Mesothelial cell of epicardium (in vitro differentiated cells): Measurements from ENCODE around the gene RORB. TPM values are rescaled to one million over a fixed set of nuclear protein-coding genes. Genes with fewer than 3 reads are reported as not detected.
A peak's percentile ranks its signal among the peaks of the same experiment; 100 is the strongest.

Experiments used
- DNase-seq, 2 experiments: peaks; one replicate each; pipeline ENCODE4 v3.0.0; 2021; ENCODE audit warnings: low spot score in 2 of 2; ENCODE audit not compliant: unreplicated experiment in 2 of 2
- H3K27ac Mint-ChIP-seq: 2 replicates; pipeline ENCODE4 v1.8.0; 2021; ENCODE audit warnings: mixed read lengths
- H3K27me3 Mint-ChIP-seq: 2 replicates; pipeline ENCODE4 v1.8.0; 2021; ENCODE audit warnings: low read depth, mixed read lengths
- H3K36me3 Mint-ChIP-seq: 2 replicates; pipeline ENCODE4 v1.8.0; 2021; ENCODE audit warnings: mixed read lengths
- H3K4me1 Mint-ChIP-seq: 2 replicates; pipeline ENCODE4 v1.8.0; 2021; ENCODE audit warnings: mixed read lengths
- H3K4me3 Mint-ChIP-seq: 2 replicates; pipeline ENCODE4 v1.8.0; 2021; ENCODE audit warnings: mild to moderate bottlenecking, moderate library complexity, mixed read lengths
- H3K9me3 Mint-ChIP-seq: 2 replicates; pipeline ENCODE4 v1.8.0; 2021; ENCODE audit warnings: mixed read lengths
- CTCF ChIP-seq: fragments of 200-600 bp; sonication (generic); IDR thresholded peaks from one replicate; pipeline ENCODE4 v1.5.0; 2021; ENCODE audit warnings: antibody characterized with exemption; ENCODE audit not compliant: unreplicated experiment
- total RNA-seq: library from RNA; stranded (reverse); gene quantifications from 3 replicates; pipeline ENCODE4 v1.2.1, GENCODE V29; 2021

Gene RORB
- total RNA-seq, 1 donor from 2014 or later, result 0.38 TPM

GRCh38 chr9:74570879-74571512 is 73.9 kb downstream of the RORB start:
- peak; percentile 79 for TF ChIP-seq CTCF
- H3K27ac Mint-ChIP-seq, result no peak overlapping the region
- DNase-seq, result peak in 1 of 2 experiments; percentile 40
- no peaks in the 10 kb centered on the region for H3K9me3 Mint-ChIP-seq
- no peak overlapping the region for H3K4me3 Mint-ChIP-seq
- H3K36me3 Mint-ChIP-seq, result no peaks in the 10 kb centered on the region
- peaks cover 11% of the 10 kb centered on the region for H3K27me3 Mint-ChIP-seq
- peaks cover 2% of the 10 kb centered on the region for H3K4me1 Mint-ChIP-seq

- Mint-ChIP-seq H3K27me3 (peaks cover 12% of the 10 kb centered on the region), H3K4me3 (no peak overlapping the region), H3K4me1 (peaks cover 2% of the 10 kb centered on the region), H3K9me3 (no peaks in the 10 kb centered on the region), H3K36me3 (no peaks in the 10 kb centered on the region), H3K27ac (no peak overlapping the region)
- TF ChIP-seq CTCF, result no peak
- DNase-seq, result no peak
Measured at GRCh38 chr9:74573640-74574191, 76.6 kb downstream of the RORB start.

GRCh38 chr9:74576176-74576575 is 79.0 kb downstream of the RORB start:
- Mint-ChIP-seq H3K4me3 (no peak overlapping the region), H3K9me3 (no peaks in the 10 kb centered on the region), H3K27me3 (peaks cover 17% of the 10 kb centered on the region), H3K4me1 (no peaks in the 10 kb centered on the region), H3K27ac (no peak overlapping the region), H3K36me3 (no peaks in the 10 kb centered on the region)
- no peak for TF ChIP-seq CTCF
- no peak for DNase-seq

GRCh38 chr9:74577956-74578355 is 80.8 kb downstream of the RORB start:
- no peaks in the 10 kb centered on the region for H3K9me3 Mint-ChIP-seq
- H3K27ac Mint-ChIP-seq, result no peak overlapping the region
- no peaks in the 10 kb centered on the region for H3K36me3 Mint-ChIP-seq
- TF ChIP-seq CTCF, result peak; percentile 27
- H3K4me1 Mint-ChIP-seq, result no peaks in the 10 kb centered on the region
- H3K4me3 Mint-ChIP-seq, result no peak overlapping the region
- H3K27me3 Mint-ChIP-seq, result peaks cover 11% of the 10 kb centered on the region
- no peak for DNase-seq

GRCh38 chr9:74589576-74589975 is 92.4 kb downstream of the RORB start:
- no peaks in the 10 kb centered on the region for H3K9me3 Mint-ChIP-seq
- H3K4me1 Mint-ChIP-seq, result no peaks in the 10 kb centered on the region
- H3K27me3 Mint-ChIP-seq, result peaks cover 7% of the 10 kb centered on the region
- DNase-seq, result no peak
- no peak for TF ChIP-seq CTCF
- no peaks in the 10 kb centered on the region for H3K36me3 Mint-ChIP-seq
- H3K4me3 Mint-ChIP-seq, result no peak overlapping the region
- H3K27ac Mint-ChIP-seq, result no peak overlapping the region
